Adrenal gland (tissue), 12 donors: ENCODE results near the gene OSBPL2. TPM values are rescaled to one million over a fixed set of nuclear protein-coding genes. Genes with fewer than 3 reads are reported as not detected.

Experiments used
- DNase-seq, 7 donors: peaks; one replicate each; pipeline ENCODE4 v3.0.0-alpha.2; 2019 to 2020
- H3K27ac ChIP-seq, 5 donors: fragments of 200-600 bp; sonication (generic) in 4 of 5; 1 replicate in 3 of 5; 2 replicates in 2 of 5; pipeline versions ENCODE4 v1.5.1 to v1.8.0; 2016 to 2020; ENCODE audit warnings: mild to moderate bottlenecking in 1 of 5
- H3K27me3 ChIP-seq: fragments of 200-600 bp; 2 replicates; pipeline ENCODE4 v1.8.0; 2021
- H3K36me3 ChIP-seq, 2 donors: fragments of 200-600 bp; replicated peaks in 1 of 2; 1 replicate in 1 of 2; 2 replicates in 1 of 2; pipeline versions ENCODE4 v1.5.1 to v1.8.0; 2018 to 2022
- H3K4me1 ChIP-seq, 2 donors: fragments of 200-600 bp; replicated peaks in 1 of 2; 1 replicate in 1 of 2; 2 replicates in 1 of 2; pipeline versions ENCODE4 v1.5.1 to v1.8.0; 2018 to 2021
- H3K4me3 ChIP-seq, 4 donors: fragments of 200-600 bp; sonication (generic) in 3 of 4; one replicate each; pipeline ENCODE4 v1.5.1; 2016 to 2018
- H3K9me3 ChIP-seq, 3 donors: fragments of 200-600 bp; sonication (generic) in 1 of 3; replicated peaks in 1 of 3; 1 replicate in 2 of 3; 2 replicates in 1 of 3; pipeline versions ENCODE4 v1.5.1 to v1.8.0; 2016 to 2021
- POLR2A ChIP-seq, 2 donors: fragments of 450-650 bp; IDR thresholded peaks; one replicate each; pipeline ENCODE4 v1.6.1; 2017; ENCODE audit warnings: antibody characterized with exemption in 2 of 2, mild to moderate bottlenecking in 2 of 2, moderate library complexity in 1 of 2
- WGBS, 4 donors: extraction: QIAGEN DNeasy Blood & Tissue Kit in 2 of 4; methylation state at CpG; one replicate each; pipeline versions ENCODE4 v1.1.5 to v1.1.7; 2013 to 2017; 5-methylcytosine and 5-hydroxymethylcytosine counted together
- intact Hi-C, 2 donors: fragments of 100-400 bp; cut with DNase I; formaldehyde crosslinking; loops; one replicate each; pipeline versions ENCODE4 v1.14.1 to v1.15.0; 2022 to 2023
- polyA plus RNA-seq, 3 donors: library from polyadenylated mRNA; stranded (reverse); fragments of 200-250 nt in 2 of 3; fragments of 350-450 nt in 1 of 3; fragmentation: Illumina TruSeq in 1 of 3; extraction: RNeasy Lipid Tissue Mini Kit (QIAGEN cat#74804) in 1 of 3; gene quantifications; one replicate each; pipeline ENCODE4 v1.2.3, GENCODE V29; 2013 to 2014
- total RNA-seq, 9 donors: library from RNA; depleted of rRNA in 4 of 9; stranded (reverse); fragments of >200 nt in 4 of 9; fragments of 120-200 nt in 1 of 9; fragmentation: NEBNext Ultra II Directional in 1 of 9; extraction: Animal tissue kit (Norgen Biotek cat#: 25700) in 1 of 9; gene quantifications; one replicate each; pipeline versions ENCODE4 v1.1.0 to v1.2.4, GENCODE V29; 2013 to 2023
- TF ChIP-seq, protein P1 (sequence below), 6 experiments: fragments of 450-650 bp in 4 of 6; fragments of 200-600 bp in 2 of 6; sonication (generic) in 1 of 6; IDR thresholded peaks; 1 replicate in 5 of 6; 2 replicates in 1 of 6; pipeline versions ENCODE4 v1.5.1 to v1.8.0; 2016 to 2021; ENCODE audit warnings: antibody characterized with exemption in 6 of 6, mild to moderate bottlenecking in 2 of 6, moderate library complexity in 1 of 6
- donor health status: healthy with polysubstance abuse.
- donor health status: Bipolar disorder and iron deficiency.
- donor health status: DM: yes; HTN: yes; CAD: no.
- donor health status: DM: no; HTN: no; CAD: no.
- donor health status: DM: no; HTN: no; CAD: no.
- donor health status: DM: yes; HTN: yes; CAD: no.

The OSBPL2 gene
- total and polyA plus RNA-seq, 12 donors: 13.8 to 96.7 (median 37.4) TPM

DNA sequence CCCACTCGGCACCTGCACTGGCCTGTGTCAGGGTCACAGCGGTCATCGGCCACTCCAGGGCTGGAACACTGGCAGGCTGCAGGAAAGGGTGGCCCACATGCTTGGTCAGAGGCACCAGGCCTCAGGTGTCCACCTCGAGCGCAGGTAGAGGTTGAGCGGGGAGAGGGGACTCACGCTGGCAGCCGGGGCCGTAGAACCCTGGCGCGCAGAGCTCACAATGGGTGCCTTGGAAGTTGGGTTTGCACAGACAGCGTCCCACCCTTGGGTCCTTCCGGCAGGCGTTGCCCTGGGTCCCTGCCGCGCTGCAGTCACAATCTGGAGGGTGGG, 99.9 kb downstream of the OSBPL2 start:
- 89 to 100% (median 94%) methylated on average over 4 to 16 of the region's 16 CpGs for WGBS, 4 donors

DNA sequence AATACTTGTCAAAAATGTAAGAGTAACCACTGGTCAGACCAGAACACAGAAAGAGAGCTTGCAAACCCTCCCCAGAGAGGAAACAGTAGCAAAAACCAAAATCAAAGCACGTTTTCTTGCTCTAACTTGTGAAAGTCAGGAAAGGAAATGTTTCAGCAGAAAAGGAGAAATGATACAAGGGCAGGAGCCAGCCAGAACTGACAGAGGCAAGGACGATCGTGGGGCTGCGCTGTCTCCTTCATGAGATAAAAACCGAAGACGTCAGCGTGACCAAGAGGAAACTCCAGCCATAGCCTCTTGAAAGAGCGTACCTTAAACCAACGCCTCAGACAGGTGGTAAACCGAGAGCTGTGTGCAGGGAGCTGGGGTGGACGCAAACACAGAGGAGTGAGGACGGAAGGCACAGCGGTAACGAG, 101.3 kb downstream of the OSBPL2 start:
- intact Hi-C loops: no loop called here
- H3K27ac ChIP-seq: no peak overlapping the region
- no peaks in the 10 kb centered on the region for H3K4me1 ChIP-seq
- no peaks in the 10 kb centered on the region for H3K27me3 ChIP-seq
- TF ChIP-seq, protein P1, sequence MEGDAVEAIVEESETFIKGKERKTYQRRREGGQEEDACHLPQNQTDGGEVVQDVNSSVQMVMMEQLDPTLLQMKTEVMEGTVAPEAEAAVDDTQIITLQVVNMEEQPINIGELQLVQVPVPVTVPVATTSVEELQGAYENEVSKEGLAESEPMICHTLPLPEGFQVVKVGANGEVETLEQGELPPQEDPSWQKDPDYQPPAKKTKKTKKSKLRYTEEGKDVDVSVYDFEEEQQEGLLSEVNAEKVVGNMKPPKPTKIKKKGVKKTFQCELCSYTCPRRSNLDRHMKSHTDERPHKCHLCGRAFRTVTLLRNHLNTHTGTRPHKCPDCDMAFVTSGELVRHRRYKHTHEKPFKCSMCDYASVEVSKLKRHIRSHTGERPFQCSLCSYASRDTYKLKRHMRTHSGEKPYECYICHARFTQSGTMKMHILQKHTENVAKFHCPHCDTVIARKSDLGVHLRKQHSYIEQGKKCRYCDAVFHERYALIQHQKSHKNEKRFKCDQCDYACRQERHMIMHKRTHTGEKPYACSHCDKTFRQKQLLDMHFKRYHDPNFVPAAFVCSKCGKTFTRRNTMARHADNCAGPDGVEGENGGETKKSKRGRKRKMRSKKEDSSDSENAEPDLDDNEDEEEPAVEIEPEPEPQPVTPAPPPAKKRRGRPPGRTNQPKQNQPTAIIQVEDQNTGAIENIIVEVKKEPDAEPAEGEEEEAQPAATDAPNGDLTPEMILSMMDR (IDR thresholded peaks at IDR 0.05): no peak
- TF ChIP-seq POLR2A (IDR thresholded peaks at IDR 0.05): no peak
- no peak overlapping the region for H3K4me3 ChIP-seq
- DNase-seq: peak in 1 of 7 donors; percentile 69
- peaks cover 0 to 24% of the 10 kb centered on the region in 2 donors for H3K36me3 ChIP-seq
- H3K9me3 ChIP-seq: no peaks in the 10 kb centered on the region
- 52 to 71% (median 60%) methylated on average over 13 to 14 of the region's 14 CpGs for WGBS, 4 donors

More for the DNA sequence above, 99.9 kb downstream of the OSBPL2 start:
- H3K27me3 ChIP-seq: no peaks in the 10 kb centered on the region
- TF ChIP-seq, protein P1 (IDR thresholded peaks at IDR 0.05): no peak
- no peaks in the 10 kb centered on the region for H3K9me3 ChIP-seq
- intact Hi-C loops: no loop called here
- H3K4me1 ChIP-seq: no peaks in the 10 kb centered on the region
- peaks cover 0 to 36% of the 10 kb centered on the region in 2 donors for H3K36me3 ChIP-seq
- H3K4me3 ChIP-seq: no peak overlapping the region
- no peak overlapping the region for H3K27ac ChIP-seq
- DNase-seq: no peak

DNA sequence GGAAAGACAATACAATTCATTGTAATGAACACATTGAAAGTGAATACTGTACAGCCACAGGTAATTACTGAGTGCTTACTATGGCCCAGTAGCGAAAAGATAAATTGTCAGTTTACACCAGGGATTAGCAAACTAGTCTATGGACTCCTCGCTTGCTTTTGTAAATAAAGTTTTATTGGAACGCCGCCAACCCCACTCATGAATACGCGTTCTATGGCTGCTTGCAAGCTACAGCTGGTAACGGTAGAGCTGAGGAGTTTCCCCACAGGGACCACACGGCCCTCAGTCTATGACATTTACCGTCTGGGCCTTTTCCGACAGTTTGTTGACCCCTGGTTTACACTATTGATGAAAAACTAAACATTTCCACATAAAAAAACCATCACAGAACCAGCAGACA, 104.6 kb downstream of the OSBPL2 start:
- TF ChIP-seq, protein P1 (IDR thresholded peaks at IDR 0.05): no peak
- no peak for TF ChIP-seq POLR2A (IDR thresholded peaks at IDR 0.05)
- Histone ChIP-seq H3K27ac (no peak overlapping the region), H3K4me3 (no peak overlapping the region), H3K4me1 (peaks cover 0 to 6% of the 10 kb centered on the region in 2 donors), H3K27me3 (no peaks in the 10 kb centered on the region), H3K9me3 (no peaks in the 10 kb centered on the region), H3K36me3 (peaks cover 0 to 14% of the 10 kb centered on the region in 2 donors)
- DNase-seq: no peak
- WGBS, 4 donors: 82 to 91% (median 89%) methylated on average over 10 of the region's 10 CpGs
- intact Hi-C loops: no loop called here

DNA sequence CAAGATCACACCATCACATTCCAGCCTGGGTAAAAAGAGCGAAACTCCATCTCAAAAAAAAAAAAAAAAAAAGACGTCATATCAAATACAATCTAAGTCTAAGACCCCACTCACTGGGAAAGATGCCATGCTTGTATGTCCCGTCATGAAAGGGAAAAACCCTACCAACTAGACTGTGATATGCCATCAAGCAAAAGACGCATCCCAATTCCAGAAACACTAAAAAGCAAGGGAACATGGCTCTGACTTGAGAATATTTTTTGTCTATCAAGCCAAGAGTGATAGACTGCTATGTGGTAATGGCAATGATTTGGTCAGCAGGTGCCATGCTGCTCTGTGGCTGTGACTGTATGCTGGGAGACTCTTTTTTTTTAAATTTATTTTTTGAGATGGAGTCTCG, 105.8 kb downstream of the OSBPL2 start:
- H3K36me3 ChIP-seq: peaks cover 0 to 7% of the 10 kb centered on the region in 2 donors
- DNase-seq: no peak
- H3K27me3 ChIP-seq: no peaks in the 10 kb centered on the region
- no peak overlapping the region for H3K27ac ChIP-seq
- intact Hi-C loops: no loop called here
- no peak overlapping the region for H3K4me3 ChIP-seq
- H3K4me1 ChIP-seq: peaks cover 0 to 6% of the 10 kb centered on the region in 2 donors
- no peak for TF ChIP-seq POLR2A (IDR thresholded peaks at IDR 0.05)
- TF ChIP-seq, protein P1 (IDR thresholded peaks at IDR 0.05): no peak
- 86 to 98% (median 91%) methylated on average over 5 of the region's 5 CpGs for WGBS, 4 donors
- no peaks in the 10 kb centered on the region for H3K9me3 ChIP-seq
